Body of pancreas (tissue), 4 donors: ENCODE measurements around the gene LTBP4. TPM values are rescaled to one million over a fixed set of nuclear protein-coding genes. Genes with fewer than 3 reads are reported as not detected.

Experiments used
- ATAC-seq: fragments of 150-250 bp; one replicate; pipeline ENCODE4 v1.9.1; 2016
- DNase-seq, 4 donors: peaks; one replicate each; pipeline ENCODE4 v3.0.0-alpha.2; 2019
- H3K27ac ChIP-seq, 4 donors: fragments of 200-600 bp; sonication (generic); 1 replicate in 3 of 4; 2 replicates in 1 of 4; pipeline versions ENCODE4 v1.5.1 to v1.6.1; 2016 to 2019; ENCODE audit warnings: mild to moderate bottlenecking in 1 of 4, mixed read lengths in 1 of 4, moderate library complexity in 1 of 4
- H3K27me3 ChIP-seq, 2 donors: fragments of 200-600 bp; sonication (generic); one replicate each; pipeline ENCODE4 v1.6.0; 2016; ENCODE audit warnings: mild to moderate bottlenecking in 1 of 2
- H3K36me3 ChIP-seq, 2 donors: fragments of 200-600 bp; sonication (generic); replicated peaks in 1 of 2; 2 replicates each; pipeline ENCODE4 v1.5.1; 2016; ENCODE audit warnings: low read depth in 2 of 2; ENCODE audit not compliant: insufficient read depth in 1 of 2
- H3K4me1 ChIP-seq: fragments of 200-600 bp; sonication (generic); one replicate; pipeline ENCODE4 v1.6.0; 2016
- H3K4me3 ChIP-seq, 2 donors: fragments of 200-600 bp; sonication (generic); 1 replicate in 1 of 2; 2 replicates in 1 of 2; pipeline ENCODE4 v1.5.1; 2016 to 2019
- H3K9me3 ChIP-seq, 3 donors: fragments of 200-600 bp; sonication (generic); 1 replicate in 2 of 3; 2 replicates in 1 of 3; pipeline ENCODE4 v1.5.1; 2016
- CTCF ChIP-seq, 7 experiments: fragments of 450-650 bp in 4 of 7; fragments of 200-600 bp in 3 of 7; sonication (generic) in 3 of 7; IDR thresholded peaks; one replicate each; pipeline ENCODE4 v1.5.1; 2016 to 2019; ENCODE audit warnings: antibody characterized with exemption in 7 of 7
- POLR2A ChIP-seq, 3 donors: fragments of 450-650 bp; IDR thresholded peaks; one replicate each; pipeline ENCODE4 v1.6.1; 2016; ENCODE audit warnings: antibody characterized with exemption in 3 of 3, mild to moderate bottlenecking in 2 of 3
- WGBS, 2 donors: methylation state at CpG; one replicate each; pipeline ENCODE4 v1.1.5; 2017; 5-methylcytosine and 5-hydroxymethylcytosine counted together
- intact Hi-C: fragments of 100-400 bp; cut with DNase I; formaldehyde crosslinking; loops from one replicate; pipeline ENCODE4 v1.15.1; 2023
- total RNA-seq, 2 donors: library from RNA; depleted of rRNA; stranded (reverse); fragments of >200 nt; gene quantifications; one replicate each; pipeline ENCODE4 v1.1.0, GENCODE V29; 2016

Gene LTBP4
- total RNA-seq, 2 donors from 2014 or later, result 45.1 to 195 TPM

- no peak for ATAC-seq
- Histone ChIP-seq H3K4me3 (no peak overlapping the region), H3K4me1 (peaks cover 74% of the 10 kb centered on the region), H3K27ac (peak overlapping the region in 3 of 4 donors; percentile 64 to 85 (median 77)), H3K36me3 (no peaks in the 10 kb centered on the region), H3K27me3 (peaks cover 0 to 19% of the 10 kb centered on the region in 2 donors), H3K9me3 (no peaks in the 10 kb centered on the region)
- WGBS, 2 donors, result 37 to 62% methylated on average over 2 of the region's 2 CpGs
- no peak for TF ChIP-seq CTCF (IDR thresholded peaks at IDR 0.05)
- no peak for TF ChIP-seq POLR2A (IDR thresholded peaks at IDR 0.05)
- intact Hi-C loops, result no loop called here
- no peak for DNase-seq
Observed at GRCh38 chr19:40603071-40603388, 1.9 kb downstream of the LTBP4 start.

GRCh38 chr19:40603389-40604170, 2.4 kb downstream of the LTBP4 start:
- Histone ChIP-seq H3K27me3 (peaks cover 0 to 19% of the 10 kb centered on the region in 2 donors), H3K4me1 (peaks cover 69% of the 10 kb centered on the region), H3K27ac (peak overlapping the region in 3 of 4 donors; percentile 64 to 85 (median 77)), H3K36me3 (no peaks in the 10 kb centered on the region), H3K9me3 (no peaks in the 10 kb centered on the region), H3K4me3 (no peak overlapping the region)
- WGBS, 2 donors, result 1 to 3% methylated on average over 26 to 43 of the region's 43 CpGs
- peak; percentile 88 for ATAC-seq
- TF ChIP-seq CTCF (IDR thresholded peaks at IDR 0.05) (no peak), POLR2A (IDR thresholded peaks at IDR 0.05) (peak in 2 of 3 donors; percentile 48 to 50)
- intact Hi-C loops, result no loop called here
- DNase-seq, result peak; percentile 99 to 100 (median 99)

- ATAC-seq (no peak), DNase-seq (no peak)
- H3K9me3 ChIP-seq, result no peaks in the 10 kb centered on the region
- no peaks in the 10 kb centered on the region for H3K36me3 ChIP-seq
- peaks cover 0 to 19% of the 10 kb centered on the region in 2 donors for H3K27me3 ChIP-seq
- intact Hi-C loops, result no loop called here
- TF ChIP-seq POLR2A (IDR thresholded peaks at IDR 0.05) (no peak), CTCF (IDR thresholded peaks at IDR 0.05) (no peak)
- WGBS, 2 donors, result 2 to 5% methylated on average over 17 to 18 of the region's 18 CpGs
- peaks cover 70% of the 10 kb centered on the region for H3K4me1 ChIP-seq
- peak overlapping the region in 2 of 4 donors; percentile 77 to 85 for H3K27ac ChIP-seq
- H3K4me3 ChIP-seq, result no peak overlapping the region
Observed at GRCh38 chr19:40604171-40604646, 3.0 kb downstream of the LTBP4 start.

GRCh38 chr19:40604647-40605215, 3.6 kb downstream of the LTBP4 start:
- Histone ChIP-seq H3K9me3 (no peaks in the 10 kb centered on the region), H3K36me3 (no peaks in the 10 kb centered on the region), H3K27me3 (peaks cover 0 to 18% of the 10 kb centered on the region in 2 donors), H3K4me3 (peak overlapping the region in 1 of 2 donors; percentile 18), H3K27ac (peak overlapping the region; percentile 69 to 85 (median 78)), H3K4me1 (peaks cover 75% of the 10 kb centered on the region)
- 12 to 16% methylated on average over 23 to 29 of the region's 29 CpGs for WGBS, 2 donors
- TF ChIP-seq CTCF (IDR thresholded peaks at IDR 0.05) (no peak), POLR2A (IDR thresholded peaks at IDR 0.05) (no peak)
- intact Hi-C loops, result no loop called here
- DNase-seq (peak in 3 of 4 donors; percentile 20 to 53 (median 43)), ATAC-seq (no peak)
